Stimulated activated CD8-positive, alpha-beta memory T cell treated with anti-CD3 and anti-CD28 coated beads, Interleukin-7, amount 100 ng/mL, for 48 hours (primary cell): ENCODE measurements around the gene TCERG1L.
"Not testable (repeated sequence)": the region's sequence is repeated elsewhere in the genome, so short reads cannot be mapped to it uniquely, and the experiment has no call there.

Experiments
- DNase-seq, 2 donors: peaks; one replicate each; pipeline ENCODE4 v3.0.0-alpha.2; 2020; ENCODE audit warnings: low read depth in 1 of 2; ENCODE audit errors: extremely low read depth in 1 of 2

The TCERG1L gene

GRCh38 chr10:131251146-131251541, 60.4 kb downstream of the TCERG1L start:
- no peak for DNase-seq

GRCh38 chr10:131250454-131251145, 60.9 kb downstream of the TCERG1L start:
- DNase-seq, result no peak

- no peak for DNase-seq
These were observed 61.6 kb downstream of the TCERG1L start for GRCh38 chr10:131249955-131250344.

- no peak for DNase-seq
These were observed 62.1 kb downstream of the TCERG1L start for GRCh38 chr10:131249238-131249954.

GRCh38 chr10:131248376-131249165, 63.0 kb downstream of the TCERG1L start:
- no peak for DNase-seq

GRCh38 chr10:131247873-131248272, 63.6 kb downstream of the TCERG1L start:
- no peak for DNase-seq

GRCh38 chr10:131246775-131247174, 64.7 kb downstream of the TCERG1L start:
- DNase-seq, result no peak

GRCh38 chr10:131246089-131246488, 65.4 kb downstream of the TCERG1L start:
- no peak for DNase-seq

GRCh38 chr10:131245475-131246059, 66.0 kb downstream of the TCERG1L start:
- DNase-seq, result no peak

- no peak for DNase-seq
These were observed 66.7 kb downstream of the TCERG1L start for GRCh38 chr10:131244836-131245235.

GRCh38 chr10:131243076-131243475, 68.4 kb downstream of the TCERG1L start:
- no peak for DNase-seq

GRCh38 chr10:131242007-131242406, 69.5 kb downstream of the TCERG1L start:
- no peak for DNase-seq

- no peak for DNase-seq
These were observed 70.8 kb downstream of the TCERG1L start for GRCh38 chr10:131240691-131241090.

GRCh38 chr10:131239926-131240325, 71.6 kb downstream of the TCERG1L start:
- DNase-seq, result no peak

- DNase-seq, result no peak
These were observed 72.1 kb downstream of the TCERG1L start for GRCh38 chr10:131239450-131239849.

GRCh38 chr10:131238669-131239280, 72.7 kb downstream of the TCERG1L start:
- no peak for DNase-seq

GRCh38 chr10:131237991-131238651, 73.4 kb downstream of the TCERG1L start:
- DNase-seq, result no peak

- DNase-seq, result not testable (repeated sequence)
These were observed 76.9 kb downstream of the TCERG1L start for GRCh38 chr10:131234606-131235005.

GRCh38 chr10:131233611-131234258, 77.8 kb downstream of the TCERG1L start:
- DNase-seq, result no peak
